GM18867 (cell line): ENCODE results near the gene TBX4.
"Not testable (repeated sequence)": the region's sequence is repeated elsewhere in the genome, so short reads cannot be mapped to it uniquely, and the experiment has no call there.

Source experiments
- ATAC-seq: cut with Tn5 transposase; IDR thresholded peaks from one replicate; pipeline ENCODE4 v1.9.1; 2021; ENCODE audit warnings: mild to moderate bottlenecking, moderate library complexity; ENCODE audit not compliant: unreplicated experiment

The TBX4 gene

DNA sequence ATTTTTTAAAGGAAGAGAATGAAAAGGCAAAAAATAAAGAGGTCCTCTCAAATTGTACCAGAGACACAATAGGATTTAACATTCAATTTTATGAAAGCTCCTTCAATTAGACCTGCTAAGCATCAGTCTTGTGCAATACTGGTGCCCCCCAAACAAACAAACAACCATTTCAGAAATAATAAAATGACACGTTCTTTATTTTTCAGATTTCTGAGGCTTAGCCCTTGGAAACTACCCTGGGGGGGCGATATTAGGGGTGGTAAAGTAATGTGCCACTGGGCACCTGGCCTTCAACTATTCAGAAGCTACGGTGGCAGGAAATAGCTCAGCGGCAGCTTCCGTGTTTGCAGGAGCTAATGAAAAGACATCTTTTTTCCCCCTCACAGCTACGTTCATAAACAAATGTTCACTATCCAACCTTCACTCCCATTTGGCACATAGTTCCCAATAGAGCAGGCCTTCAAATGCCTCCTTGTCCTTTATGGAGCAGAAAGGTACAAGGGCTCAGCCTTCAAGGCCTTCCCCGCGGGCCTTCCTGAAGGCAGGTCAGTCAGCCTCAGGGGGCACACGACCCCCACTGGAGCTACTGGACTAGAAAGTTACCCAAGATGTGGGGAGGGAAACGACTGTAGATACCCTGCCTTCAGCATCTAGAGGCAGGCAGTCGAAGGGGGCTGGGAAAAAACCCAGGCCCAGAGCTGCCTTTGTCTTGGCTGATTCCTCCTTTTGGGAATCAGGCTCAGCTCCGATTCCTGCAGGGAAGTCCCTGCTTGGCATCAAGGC, 44.1 kb downstream of the TBX4 start:
- no peak for ATAC-seq

GRCh38 chr17:61496957-61497653, 44.9 kb downstream of the TBX4 start:
- ATAC-seq, result no peak

DNA sequence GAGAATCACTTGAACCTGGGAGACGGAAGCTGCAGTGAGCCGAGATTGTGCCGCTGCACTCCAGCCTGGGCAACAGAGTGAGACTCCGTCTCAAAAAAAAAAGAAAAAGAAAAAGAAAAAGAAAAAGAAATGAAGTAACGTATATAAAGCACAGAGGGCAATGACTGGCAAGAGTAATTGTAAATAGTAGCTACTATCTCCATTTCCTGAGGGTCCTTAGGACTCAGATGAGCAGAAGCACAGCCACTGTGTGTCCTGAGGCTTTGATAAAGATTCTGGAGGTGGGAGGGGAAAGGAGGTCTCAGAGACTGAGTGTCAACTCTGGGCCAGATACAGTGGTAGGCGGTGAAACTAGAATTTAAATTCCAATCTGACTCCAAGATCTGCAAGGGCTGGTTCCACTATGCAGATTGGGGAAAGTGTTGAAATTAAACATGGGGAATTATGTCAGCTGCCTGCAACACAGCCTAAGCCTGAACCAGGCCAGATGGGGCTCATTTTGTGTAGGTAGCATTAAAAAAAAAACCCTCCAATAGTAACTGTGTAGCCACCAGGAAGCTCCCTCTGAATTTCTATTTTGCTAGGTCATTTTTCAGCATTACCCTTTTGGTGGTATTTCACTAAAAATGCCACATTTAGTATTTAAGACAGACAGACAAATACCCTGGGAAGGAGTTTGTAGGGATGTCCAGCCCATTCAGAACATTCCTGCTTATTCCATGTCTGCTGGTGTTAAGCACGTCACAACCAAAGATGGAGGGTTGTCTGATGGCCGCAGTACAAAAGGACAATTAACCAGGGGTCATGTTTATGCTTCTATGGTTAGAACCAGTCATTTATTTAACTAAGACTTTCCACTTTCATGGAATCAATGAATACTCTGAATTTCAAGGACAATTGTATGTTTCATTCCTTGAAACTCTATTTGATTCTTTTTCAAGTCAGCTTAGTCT, 46.1 kb downstream of the TBX4 start:
- no peak for ATAC-seq

- no peak for ATAC-seq
These were observed 47.4 kb downstream of the TBX4 start for GRCh38 chr17:61499632-61500031.

- no peak for ATAC-seq
These were observed 48.1 kb downstream of the TBX4 start for GRCh38 chr17:61500287-61500686.

GRCh38 chr17:61502292-61502691, 50.1 kb downstream of the TBX4 start:
- no peak for ATAC-seq

DNA sequence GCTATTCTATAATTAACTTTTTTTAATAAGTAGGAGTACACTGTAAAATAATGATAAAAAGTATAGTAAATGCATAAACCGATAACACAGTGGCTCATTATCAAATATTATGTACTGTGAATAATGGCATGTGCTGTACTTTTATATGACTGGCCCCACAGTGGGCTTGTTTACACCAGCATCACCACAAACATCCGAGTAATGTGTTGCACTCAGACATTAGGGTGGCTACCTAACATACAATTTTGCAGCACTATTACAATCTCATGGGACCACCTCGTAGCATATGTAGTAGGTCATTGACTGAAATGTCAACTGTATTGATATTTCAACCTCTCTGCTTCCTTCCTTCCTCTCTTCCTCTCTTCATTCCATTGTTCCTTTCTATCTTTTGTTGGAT, 51.7 kb downstream of the TBX4 start:
- ATAC-seq, result no peak

- no peak for ATAC-seq
These were observed 52.5 kb downstream of the TBX4 start for GRCh38 chr17:61504697-61505096.

DNA sequence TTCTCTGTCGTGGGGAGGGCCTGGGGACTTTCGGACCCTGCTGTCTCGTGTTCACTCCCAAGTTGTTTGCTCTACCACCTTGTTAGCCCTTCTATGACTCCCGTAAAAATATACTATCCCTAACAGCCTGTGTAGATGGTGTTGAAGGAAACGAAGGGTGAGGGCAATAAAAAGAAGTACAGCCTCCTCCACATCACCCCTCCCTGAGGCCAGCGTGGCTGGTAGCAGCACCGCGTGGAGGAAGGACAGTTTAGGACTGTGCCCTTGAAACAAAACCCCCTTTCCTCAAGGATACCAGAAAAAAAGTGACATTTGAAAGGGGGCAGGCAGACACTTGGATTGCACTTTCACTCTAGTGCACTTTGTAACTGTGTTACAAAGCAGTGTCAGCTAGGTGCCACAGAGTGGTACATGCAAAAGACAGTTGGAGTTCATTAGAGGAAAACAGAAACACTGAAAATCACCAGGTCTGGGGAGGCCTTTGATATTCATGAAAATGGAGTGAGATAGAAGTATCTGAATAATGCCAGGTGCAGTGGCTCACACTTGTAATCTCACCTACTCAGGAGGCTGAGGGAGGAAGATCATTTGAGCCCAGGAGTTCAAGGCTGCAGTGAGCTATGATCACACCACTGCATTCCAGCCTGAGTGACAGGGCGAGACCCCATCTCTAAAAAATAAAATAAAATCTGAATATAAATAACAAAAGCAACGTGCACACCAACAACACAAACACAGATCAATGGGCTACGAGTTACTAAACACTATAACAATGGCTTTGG, 53.8 kb downstream of the TBX4 start:
- no peak for ATAC-seq

GRCh38 chr17:61507383-61508066, 55.3 kb downstream of the TBX4 start:
- ATAC-seq, result no peak

GRCh38 chr17:61508912-61509311, 56.7 kb downstream of the TBX4 start:
- no peak for ATAC-seq

- ATAC-seq, result not testable (repeated sequence)
These were observed 57.2 kb downstream of the TBX4 start for GRCh38 chr17:61509454-61509853.

- ATAC-seq, result no peak
These were observed 58.0 kb downstream of the TBX4 start for GRCh38 chr17:61510237-61510636.

- no peak for ATAC-seq
These were observed 58.8 kb downstream of the TBX4 start for GRCh38 chr17:61510991-61511390.

DNA sequence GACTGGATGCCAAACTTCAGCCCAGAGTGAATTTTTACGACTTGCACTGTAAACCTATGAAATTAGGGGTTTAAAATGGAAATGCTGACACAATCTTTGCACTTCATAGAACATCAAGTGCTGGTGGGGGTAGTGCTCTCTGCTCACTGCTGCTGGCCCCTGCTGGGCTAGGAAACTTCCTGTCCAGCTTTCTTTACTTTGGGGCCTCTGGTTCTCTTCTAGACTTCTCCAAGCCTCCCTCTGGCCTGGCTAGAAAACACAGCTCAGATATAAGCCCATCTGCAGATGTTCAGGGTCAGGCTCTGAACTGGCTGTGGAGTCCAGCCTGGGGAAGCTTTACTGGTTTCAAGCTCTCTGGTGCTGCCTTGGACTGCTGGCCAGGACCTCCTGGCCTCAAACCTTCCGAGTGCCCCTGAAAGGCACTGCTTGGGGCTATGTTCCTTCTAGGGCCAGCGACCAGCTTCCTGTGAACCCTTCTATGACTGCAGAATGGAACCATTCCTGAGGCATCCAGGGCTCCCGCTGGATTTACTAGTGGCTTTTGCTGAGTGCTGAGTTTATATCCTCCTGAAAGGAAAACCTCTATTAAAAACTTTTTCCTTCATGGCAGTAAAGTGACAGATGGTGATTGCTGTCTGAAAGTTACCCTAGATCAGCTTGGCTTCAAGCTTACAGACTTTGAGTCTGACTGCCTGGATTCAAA, 59.4 kb downstream of the TBX4 start:
- ATAC-seq, result no peak

- ATAC-seq, result no peak
These were observed 62.3 kb downstream of the TBX4 start for GRCh38 chr17:61514491-61514890.

- ATAC-seq, result no peak
These were observed 65.0 kb downstream of the TBX4 start for GRCh38 chr17:61517265-61517664.

DNA sequence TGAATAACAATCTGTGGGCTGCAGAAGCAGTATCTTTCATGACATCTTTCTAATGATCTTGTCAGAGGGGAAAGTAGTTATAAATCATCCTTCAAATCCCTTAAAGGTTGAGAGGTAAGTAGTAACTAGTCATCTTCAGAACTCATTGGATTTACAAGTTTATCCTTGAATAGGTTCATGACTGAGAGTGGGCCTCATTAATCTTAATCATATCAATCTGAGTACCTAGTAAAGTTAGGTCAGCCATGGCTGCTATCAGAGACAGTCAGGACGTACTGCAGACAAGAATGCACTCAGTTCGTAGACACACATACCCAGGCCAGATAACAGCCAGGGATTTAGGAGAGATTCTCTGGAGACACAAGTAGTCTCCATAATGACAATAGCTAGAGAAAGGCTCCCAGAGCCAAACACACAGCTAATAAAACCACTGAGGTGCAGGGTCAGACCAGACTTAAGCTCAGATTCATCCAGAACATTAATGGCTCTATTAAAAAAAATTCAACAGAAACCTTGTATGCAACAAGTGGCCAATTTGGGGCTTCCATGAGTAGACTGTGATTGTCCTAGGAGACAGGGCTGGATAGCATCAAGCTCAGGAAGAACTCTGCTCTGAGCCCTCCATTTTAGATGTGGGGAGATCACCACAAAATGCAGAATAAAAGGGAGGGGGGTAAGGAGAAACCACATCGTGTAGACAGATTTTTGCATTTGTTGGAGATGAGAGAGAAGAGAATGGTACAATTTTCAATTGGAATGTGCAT, 65.8 kb downstream of the TBX4 start:
- no peak for ATAC-seq

- ATAC-seq, result no peak
These were observed 66.9 kb downstream of the TBX4 start for GRCh38 chr17:61519139-61519538.
